IMR-90 (cell line): ENCODE data around the gene AZGP1. TPM values are rescaled to one million over a fixed set of nuclear protein-coding genes. Genes with fewer than 3 reads are reported as not detected.

Experiments used
- ATAC-seq: fragments of 200-7000 bp; cut with Tn5 transposase; 2 replicates; pipeline ENCODE4 v1.9.1; 2020; ENCODE audit warnings: low read depth, mild to moderate bottlenecking, moderate library complexity
- BruUV-seq: library from RNA; stranded (reverse); fragments of 400-500 nt; replicated peaks from 2 replicates; lab custom pipeline; 2021; lab: Mats Ljungman, UMichigan
- CTCF ChIA-PET: fragments of 300-600 bp; formaldehyde crosslinking; extraction: SDS; loops from one replicate; lab custom pipeline; 2021; ENCODE audit warnings: antibody characterized with exemption; lab: Yijun Ruan, JAX
- POLR2A ChIA-PET: fragments of 300-600 bp; sonication (Branson Sonifier 250); formaldehyde crosslinking; loops from one replicate; lab custom pipeline; 2022; ENCODE audit warnings: antibody characterized with exemption; ENCODE audit not compliant: unreplicated experiment; lab: Charles Lee
- DNase-seq: peaks from one replicate; pipeline ENCODE4 v3.0.0; 2013
- H2AFZ ChIP-seq: replicated peaks from 2 replicates; pipeline ENCODE3; 2013; ENCODE audit warnings: low read length, mild to moderate bottlenecking; ENCODE audit not compliant: poor library complexity
- H2AK5ac ChIP-seq: 2 replicates; pipeline ENCODE4 v1.6.1; 2013; ENCODE audit warnings: low read depth, low read length, inconsistent platforms
- H2AK9ac ChIP-seq: replicated peaks from 2 replicates; pipeline ENCODE3; 2013; ENCODE audit warnings: mild to moderate bottlenecking, low read depth, low read length, moderate library complexity; ENCODE audit not compliant: poor library complexity
- H2BK120ac ChIP-seq: 2 replicates; pipeline ENCODE4 v1.6.1; 2013; ENCODE audit warnings: low read depth, low read length, inconsistent platforms
- H2BK15ac ChIP-seq: 3 replicates; pipeline ENCODE4 v1.6.1; 2013; ENCODE audit warnings: low read depth, low read length, inconsistent platforms
- H2BK20ac ChIP-seq: 2 replicates; pipeline ENCODE4 v1.6.1; 2013; ENCODE audit warnings: low read depth, mild to moderate bottlenecking, inconsistent platforms, low read length, moderate library complexity
- H2BK5ac ChIP-seq: 2 replicates; pipeline ENCODE4 v1.6.1; 2013; ENCODE audit warnings: mild to moderate bottlenecking, low read depth, low read length, inconsistent platforms; ENCODE audit not compliant: poor library complexity, severe bottlenecking
- H3K14ac ChIP-seq: replicated peaks from 2 replicates; pipeline ENCODE4 v1.6.1; 2013; ENCODE audit warnings: low read depth, low read length, inconsistent platforms
- H3K18ac ChIP-seq: 2 replicates; pipeline ENCODE4 v1.6.1; 2013; ENCODE audit warnings: low read depth, low read length, control low read depth
- H3K23ac ChIP-seq: 2 replicates; pipeline ENCODE4 v1.6.1; 2013; ENCODE audit warnings: low read depth, low read length, inconsistent platforms
- H3K27ac ChIP-seq: 2 replicates; pipeline ENCODE4 v1.5.1; 2013; ENCODE audit warnings: mild to moderate bottlenecking, control low read depth, low read length; ENCODE audit not compliant: insufficient read depth
- H3K27me3 ChIP-seq: 2 replicates; pipeline ENCODE4 v1.6.1; 2013; ENCODE audit warnings: low read length; ENCODE audit not compliant: control insufficient read depth, insufficient read depth
- H3K36me3 ChIP-seq: 2 replicates; pipeline ENCODE4 v1.6.1; 2013; ENCODE audit warnings: low read length, mixed read lengths; ENCODE audit not compliant: control insufficient read depth, insufficient read depth
- H3K4ac ChIP-seq: 2 replicates; pipeline ENCODE4 v1.6.1; 2013; ENCODE audit warnings: low read depth, low read length, inconsistent platforms
- H3K4me1 ChIP-seq: 2 replicates; pipeline ENCODE4 v1.6.1; 2013; ENCODE audit warnings: low read length, mixed read lengths; ENCODE audit not compliant: control insufficient read depth, insufficient read depth
- H3K4me2 ChIP-seq: 2 replicates; pipeline ENCODE4 v1.6.1; 2013; ENCODE audit warnings: low read depth, mild to moderate bottlenecking, control low read depth, low read length, moderate library complexity
- H3K4me3 ChIP-seq: 2 replicates; pipeline ENCODE4 v1.5.1; 2013; ENCODE audit warnings: low read depth, mild to moderate bottlenecking, control low read depth, low read length, moderate library complexity; ENCODE audit not compliant: insufficient read depth
- H3K56ac ChIP-seq: 2 replicates; pipeline ENCODE4 v1.6.1; 2013; ENCODE audit warnings: low read length, inconsistent platforms; ENCODE audit not compliant: insufficient read depth; ENCODE audit errors: extremely low read depth
- H3K79me1 ChIP-seq, 2 experiments: 2 replicates each; pipeline ENCODE4 v1.6.1; 2013; ENCODE audit warnings: low read length in 2 of 2, inconsistent platforms in 1 of 2, low read depth in 1 of 2
- H3K9ac ChIP-seq: 2 replicates; pipeline ENCODE4 v1.6.1; 2013; ENCODE audit warnings: low read depth, low read length, control low read depth
- H3K9me1 ChIP-seq: 2 replicates; pipeline ENCODE4 v1.6.1; 2013; ENCODE audit warnings: low read length, inconsistent platforms; ENCODE audit not compliant: insufficient read depth
- H3K9me3 ChIP-seq: 2 replicates; pipeline ENCODE4 v1.6.1; 2013; ENCODE audit warnings: low read length; ENCODE audit not compliant: control insufficient read depth, insufficient read depth
- H4K20me1 ChIP-seq: 2 replicates; pipeline ENCODE4 v1.6.1; 2013; ENCODE audit warnings: low read length, inconsistent platforms; ENCODE audit not compliant: insufficient read depth
- H4K5ac ChIP-seq: 2 replicates; pipeline ENCODE4 v1.6.1; 2013; ENCODE audit warnings: mild to moderate bottlenecking, low read depth, low read length, control low read depth
- H4K8ac ChIP-seq, 2 experiments: 2 replicates each; pipeline ENCODE4 v1.6.1; 2013; ENCODE audit warnings: low read depth in 2 of 2, low read length in 2 of 2, control low read depth in 1 of 2, inconsistent platforms in 1 of 2
- H4K91ac ChIP-seq: 2 replicates; pipeline ENCODE4 v1.6.1; 2013; ENCODE audit warnings: low read depth, low read length, inconsistent platforms; ENCODE audit not compliant: insufficient read depth
- BHLHE40 ChIP-seq: fragments of 150-350 bp; IDR thresholded peaks from 2 replicates; pipeline ENCODE4 v1.6.1; 2016; ENCODE audit warnings: mild to moderate bottlenecking, low read depth, low read length
- CEBPB ChIP-seq: IDR thresholded peaks from 2 replicates; pipeline ENCODE4 v1.6.1; 2012; ENCODE audit warnings: low read depth, low read length, improper control_type of control experiment
- CHD1 ChIP-seq: IDR thresholded peaks from 2 replicates; pipeline ENCODE4 v1.6.1; 2012; ENCODE audit warnings: low read depth, low read length, improper control_type of control experiment
- FOS ChIP-seq: fragments of 150-350 bp; IDR thresholded peaks from 2 replicates; pipeline ENCODE4 v1.6.1; 2016; ENCODE audit warnings: low read depth, low read length
- MAFK ChIP-seq: IDR thresholded peaks from 2 replicates; pipeline ENCODE4 v1.6.1; 2012; ENCODE audit warnings: low read depth, low read length, improper control_type of control experiment
- MAZ ChIP-seq: IDR thresholded peaks from 2 replicates; pipeline ENCODE4 v1.6.1; 2012; ENCODE audit warnings: low read depth, mild to moderate bottlenecking, low read length, improper control_type of control experiment, moderate library complexity, borderline replicate concordance
- MXI1 ChIP-seq: IDR thresholded peaks from 2 replicates; pipeline ENCODE4 v1.6.1; 2012; ENCODE audit warnings: low read depth, mild to moderate bottlenecking, low read length, moderate library complexity, borderline replicate concordance
- NFE2L2 ChIP-seq: fragments of 150-350 bp; IDR thresholded peaks from 2 replicates; pipeline ENCODE4 v1.6.1; 2016; ENCODE audit warnings: low read depth, mild to moderate bottlenecking, low read length
- POLR2A ChIP-seq: IDR thresholded peaks from 2 replicates; pipeline ENCODE4 v1.6.1; 2012; ENCODE audit warnings: mild to moderate bottlenecking, low read depth, low read length
- RAD21 ChIP-seq: IDR thresholded peaks from 2 replicates; pipeline ENCODE4 v1.6.1; 2012; ENCODE audit warnings: low read length, improper control_type of control experiment
- RCOR1 ChIP-seq: IDR thresholded peaks from 2 replicates; pipeline ENCODE4 v1.6.1; 2012; ENCODE audit warnings: mild to moderate bottlenecking, low read length, improper control_type of control experiment; ENCODE audit not compliant: insufficient replicate concordance
- RFX5 ChIP-seq: IDR thresholded peaks from 2 replicates; pipeline ENCODE4 v1.8.0; 2012; ENCODE audit warnings: low read depth, mild to moderate bottlenecking, low read length, moderate library complexity
- SMC3 ChIP-seq: fragments of 150-350 bp; IDR thresholded peaks from 2 replicates; pipeline ENCODE4 v1.6.1; 2016; ENCODE audit warnings: low read depth, mild to moderate bottlenecking, antibody characterized with exemption, low read length, moderate library complexity
- WGBS, 2 experiments: methylation state at CpG; one replicate each; pipeline versions ENCODE4 v1.1.5 to v1.1.7; 2013; ENCODE audit warnings: missing lambda C conversion rate in 2 of 2; ENCODE audit not compliant: insufficient read length in 1 of 2; ENCODE audit errors: extremely low coverage in 2 of 2; 5-methylcytosine and 5-hydroxymethylcytosine counted together
- dilution Hi-C: fragments of 300-500 bp; cut with HindIII; formaldehyde crosslinking; loops from one replicate; pipeline ENCODE4 v1.14.3; 2018; ENCODE audit warnings: low sequenced_read_pairs; ENCODE audit not compliant: unreplicated experiment
- in situ Hi-C: fragments of 300-500 bp; cut with MboI; formaldehyde crosslinking; loops from 3 replicates; pipeline ENCODE4 v1.14.3; 2019; ENCODE audit warnings: low sequenced_read_pairs, inconsistent platforms, mixed read lengths
- intact Hi-C: fragments of 100-400 bp; cut with micrococcal nuclease; formaldehyde crosslinking; loops from 2 replicates; pipeline ENCODE4 v1.10.0; 2022
- polyA plus RNA-seq, 3 experiments: library from polyadenylated mRNA; depleted of rRNA; stranded (reverse); fragments of >200 nt; gene quantifications; 2 replicates each; pipeline ENCODE4 v1.2.3, GENCODE V29; 2012; ENCODE audit warnings: low replicate concordance in 1 of 3
- total RNA-seq: library from RNA; depleted of rRNA; stranded (reverse); fragments of >200 nt; gene quantifications from 2 replicates; pipeline ENCODE4 v1.2.3, GENCODE V29; 2012
- TF ChIP-seq, protein P1 (sequence below): fragments of 150-350 bp; IDR thresholded peaks from 2 replicates; pipeline ENCODE4 v1.6.1; 2016; ENCODE audit warnings: low read depth, mild to moderate bottlenecking, low read length, moderate library complexity, borderline replicate concordance
- TF ChIP-seq, protein P2 (sequence below): fragments of 150-350 bp; IDR thresholded peaks from 2 replicates; pipeline ENCODE4 v1.6.1; 2017; ENCODE audit warnings: mild to moderate bottlenecking, antibody characterized with exemption, low read length, low read depth
- TF ChIP-seq, protein P3 (sequence below): conservative IDR thresholded peaks from 2 replicates; pipeline ENCODE4 v1.5.1; 2012; ENCODE audit warnings: mild to moderate bottlenecking, low read depth, low read length, improper control_type of control experiment

The AZGP1 gene
- total and polyA plus RNA-seq, 2 of the 4 experiments (the other 2 are of a cell fraction) = not detected

- in situ Hi-C loops = no loop called here
- Histone ChIP-seq H3K23ac (no peak overlapping the region), H3K56ac (no peak overlapping the region), H4K8ac (no peak overlapping the region), H2BK20ac (no peak overlapping the region), H2BK5ac (no peak overlapping the region), H3K4ac (no peak overlapping the region), H2BK15ac (no peak overlapping the region), H3K9me3 (no peaks in the 10 kb centered on the region), H2AK5ac (no peak overlapping the region), H3K4me3 (no peak overlapping the region), H3K9ac (no peak overlapping the region), H2BK120ac (no peak overlapping the region), H3K9me1 (peaks cover 3% of the 10 kb centered on the region; the same call in 1 of the 2 replicates), H3K79me1 (peaks cover 24 to 72% of the 10 kb centered on the region in 2 experiments), H3K18ac (no peak overlapping the region), H3K27ac (no peak overlapping the region), H4K91ac (no peak overlapping the region), H3K36me3 (peaks cover 46% of the 10 kb centered on the region), H3K14ac (no peak overlapping the region), H3K4me2 (no peak overlapping the region), H2AFZ (no peak overlapping the region), H3K27me3 (no peaks in the 10 kb centered on the region), H4K5ac (no peak overlapping the region), H2AK9ac (no peak overlapping the region), H4K20me1 (peaks cover 17% of the 10 kb centered on the region; the same call in 1 of the 2 replicates), H3K4me1 (no peaks in the 10 kb centered on the region)
- no CpG with 5 or more reads among the region's 12 CpGs for WGBS, 2 experiments
- ATAC-seq = no peak
- dilution Hi-C loops = no loop called here
- intact Hi-C loops = no loop called here
- DNase-seq = no peak
- POLR2A ChIA-PET = no interaction called here
- CTCF ChIA-PET = no interaction called here
- no peak for TF ChIP-seq CHD1
- TF ChIP-seq RAD21 = no peak
- TF ChIP-seq BHLHE40 = no peak
- TF ChIP-seq MXI1 = no peak
- TF ChIP-seq, protein P1, sequence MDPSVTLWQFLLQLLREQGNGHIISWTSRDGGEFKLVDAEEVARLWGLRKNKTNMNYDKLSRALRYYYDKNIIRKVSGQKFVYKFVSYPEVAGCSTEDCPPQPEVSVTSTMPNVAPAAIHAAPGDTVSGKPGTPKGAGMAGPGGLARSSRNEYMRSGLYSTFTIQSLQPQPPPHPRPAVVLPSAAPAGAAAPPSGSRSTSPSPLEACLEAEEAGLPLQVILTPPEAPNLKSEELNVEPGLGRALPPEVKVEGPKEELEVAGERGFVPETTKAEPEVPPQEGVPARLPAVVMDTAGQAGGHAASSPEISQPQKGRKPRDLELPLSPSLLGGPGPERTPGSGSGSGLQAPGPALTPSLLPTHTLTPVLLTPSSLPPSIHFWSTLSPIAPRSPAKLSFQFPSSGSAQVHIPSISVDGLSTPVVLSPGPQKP = no peak
- TF ChIP-seq NFE2L2 = no peak
- no peak for TF ChIP-seq RCOR1
- TF ChIP-seq CEBPB = no peak
- no peak for TF ChIP-seq POLR2A
- TF ChIP-seq, protein P2, sequence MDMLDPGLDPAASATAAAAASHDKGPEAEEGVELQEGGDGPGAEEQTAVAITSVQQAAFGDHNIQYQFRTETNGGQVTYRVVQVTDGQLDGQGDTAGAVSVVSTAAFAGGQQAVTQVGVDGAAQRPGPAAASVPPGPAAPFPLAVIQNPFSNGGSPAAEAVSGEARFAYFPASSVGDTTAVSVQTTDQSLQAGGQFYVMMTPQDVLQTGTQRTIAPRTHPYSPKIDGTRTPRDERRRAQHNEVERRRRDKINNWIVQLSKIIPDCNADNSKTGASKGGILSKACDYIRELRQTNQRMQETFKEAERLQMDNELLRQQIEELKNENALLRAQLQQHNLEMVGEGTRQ = no peak
- no peak for TF ChIP-seq MAFK
- no peak for TF ChIP-seq MAZ
- TF ChIP-seq, protein P3, sequence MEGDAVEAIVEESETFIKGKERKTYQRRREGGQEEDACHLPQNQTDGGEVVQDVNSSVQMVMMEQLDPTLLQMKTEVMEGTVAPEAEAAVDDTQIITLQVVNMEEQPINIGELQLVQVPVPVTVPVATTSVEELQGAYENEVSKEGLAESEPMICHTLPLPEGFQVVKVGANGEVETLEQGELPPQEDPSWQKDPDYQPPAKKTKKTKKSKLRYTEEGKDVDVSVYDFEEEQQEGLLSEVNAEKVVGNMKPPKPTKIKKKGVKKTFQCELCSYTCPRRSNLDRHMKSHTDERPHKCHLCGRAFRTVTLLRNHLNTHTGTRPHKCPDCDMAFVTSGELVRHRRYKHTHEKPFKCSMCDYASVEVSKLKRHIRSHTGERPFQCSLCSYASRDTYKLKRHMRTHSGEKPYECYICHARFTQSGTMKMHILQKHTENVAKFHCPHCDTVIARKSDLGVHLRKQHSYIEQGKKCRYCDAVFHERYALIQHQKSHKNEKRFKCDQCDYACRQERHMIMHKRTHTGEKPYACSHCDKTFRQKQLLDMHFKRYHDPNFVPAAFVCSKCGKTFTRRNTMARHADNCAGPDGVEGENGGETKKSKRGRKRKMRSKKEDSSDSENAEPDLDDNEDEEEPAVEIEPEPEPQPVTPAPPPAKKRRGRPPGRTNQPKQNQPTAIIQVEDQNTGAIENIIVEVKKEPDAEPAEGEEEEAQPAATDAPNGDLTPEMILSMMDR = no peak
- TF ChIP-seq RFX5 = no peak
- TF ChIP-seq SMC3 = no peak
- TF ChIP-seq FOS = no peak
- no TSS peak for BruUV-seq
These were observed 48.3 kb upstream of the AZGP1 start for GRCh38 chr7:100024020-100024619.
